ENCODE results near the gene MOB4.
"Not testable (repeated sequence)": the region's sequence is repeated elsewhere in the genome, so short reads cannot be mapped to it uniquely, and the experiment has no call there.

Gene MOB4

GRCh38 chr2:197515739-197516392 lies at the start of gene MOB4:
Gene MOB4 (plus strand): TSS chr2:197516066. CDS start chr2:197516087, 21 bp downstream.
- peak; percentile 93 for DNase-seq (ENCODE audit: low spot score)

- DNase-seq (ENCODE audit: low spot score), result no peak
Measured at GRCh38 chr2:197472166-197472565, 43.7 kb upstream of the MOB4 start.

- DNase-seq (ENCODE audit: low spot score), result no peak
Measured at GRCh38 chr2:197477797-197478196, 38.1 kb upstream of the MOB4 start.

GRCh38 chr2:197480165-197481036 lies 35.5 kb upstream of the MOB4 start:
- no peak for DNase-seq (ENCODE audit: low spot score)

GRCh38 chr2:197484248-197484647 lies 31.6 kb upstream of the MOB4 start:
- not testable (repeated sequence) for DNase-seq (ENCODE audit: low spot score)

GRCh38 chr2:197486175-197486574 lies 29.7 kb upstream of the MOB4 start:
- no peak for DNase-seq (ENCODE audit: low spot score)

GRCh38 chr2:197487385-197487784 lies 28.5 kb upstream of the MOB4 start:
- DNase-seq (ENCODE audit: low spot score), result no peak

GRCh38 chr2:197495433-197496134 lies 20.3 kb upstream of the MOB4 start:
- DNase-seq (ENCODE audit: low spot score), result no peak

GRCh38 chr2:197496695-197497094 lies 19.2 kb upstream of the MOB4 start:
- no peak for DNase-seq (ENCODE audit: low spot score)

GRCh38 chr2:197497326-197497725 lies 18.5 kb upstream of the MOB4 start:
- no peak for DNase-seq (ENCODE audit: low spot score)

GRCh38 chr2:197498235-197498936 lies 17.5 kb upstream of the MOB4 start:
- no peak for DNase-seq (ENCODE audit: low spot score)

- DNase-seq (ENCODE audit: low spot score), result peak; percentile 43
Measured at GRCh38 chr2:197498937-197499593, 16.8 kb upstream of the MOB4 start.

GRCh38 chr2:197499594-197500502 lies 16.0 kb upstream of the MOB4 start, which contains the start of the genes HSPD1 and HSPE1:
Gene HSPD1 (minus strand): TSS chr2:197499840. CDS start chr2:197498848, 992 bp downstream.
Gene HSPE1 (plus strand): TSS chr2:197500379. CDS start chr2:197500437, 58 bp downstream.
- peak; percentile 98 for DNase-seq (ENCODE audit: low spot score)

GRCh38 chr2:197500503-197501131 lies 15.2 kb upstream of the MOB4 start:
- peak; percentile 15 for DNase-seq (ENCODE audit: low spot score)

- DNase-seq (ENCODE audit: low spot score), result no peak
Measured at GRCh38 chr2:197502201-197502600, 13.7 kb upstream of the MOB4 start.

- no peak for DNase-seq (ENCODE audit: low spot score)
Measured at GRCh38 chr2:197502685-197503084, 13.2 kb upstream of the MOB4 start.

- DNase-seq (ENCODE audit: low spot score), result no peak
Measured at GRCh38 chr2:197504000-197504399, 11.9 kb upstream of the MOB4 start.

- no peak for DNase-seq (ENCODE audit: low spot score)
Measured at GRCh38 chr2:197504512-197504911, 11.4 kb upstream of the MOB4 start.

GRCh38 chr2:197506658-197507057 lies 9.2 kb upstream of the MOB4 start:
- no peak for DNase-seq (ENCODE audit: low spot score)

- no peak for DNase-seq (ENCODE audit: low spot score)
Measured at GRCh38 chr2:197513915-197514314, 2.0 kb upstream of the MOB4 start.
